Neural progenitor cell (in vitro differentiated cells): ENCODE results near the gene BANF1.

Experiments
- CTCF ChIP-seq: fragments of 200-600 bp; sonication (generic); IDR thresholded peaks from 2 replicates; pipeline ENCODE4 v1.5.1; 2017; ENCODE audit warnings: antibody characterized with exemption, mild to moderate bottlenecking
- EZH2 ChIP-seq: fragments of 200-600 bp; sonication (generic); IDR thresholded peaks from 2 replicates; pipeline ENCODE4 v1.6.1; 2017; ENCODE audit warnings: antibody characterized with exemption, mild to moderate bottlenecking, moderate library complexity

- TF ChIP-seq CTCF (no peak), EZH2 (no peak)
Observed at GRCh38 chr11:65979261-65979759, 23.0 kb upstream of the BANF1 start.
